Measurements from ENCODE around the gene CHST4. TPM values are rescaled to one million over a fixed set of nuclear protein-coding genes. Genes with fewer than 3 reads are reported as not detected.
"Not testable (repeated sequence)": the region's sequence is repeated elsewhere in the genome, so short reads cannot be mapped to it uniquely, and the experiment has no call there.

The CHST4 gene
- polyA plus RNA-seq, 1 donor (not counting 4 experiments of a cell fraction or from before 2014, with no cell fraction given) = 0.14 TPM

GRCh38 chr16:71557954-71558582 lies 31.8 kb downstream of the CHST4 start:
- no peaks in the 10 kb centered on the region for H3K9me3 ChIP-seq (ENCODE audit: control insufficient read depth, low read depth, low read length)
- H4K20me1 ChIP-seq (ENCODE audit: control insufficient read depth, extremely low read depth, insufficient read depth, low read length) = no peaks in the 10 kb centered on the region
- no peak for FAIRE-seq
- H3K4me2 ChIP-seq (ENCODE audit: control insufficient read depth, extremely low read depth, insufficient read depth, low read depth, low read length) = no peak overlapping the region
- no peak overlapping the region for H3K27ac ChIP-seq (ENCODE audit: control insufficient read depth, insufficient read depth, low read length)
- H2AFZ ChIP-seq (ENCODE audit: control insufficient read depth, low read length) = no peak overlapping the region
- H3K36me3 ChIP-seq (ENCODE audit: control insufficient read depth in 2 of 2, extremely low read depth in 1 of 2, insufficient read depth in 2 of 2, low read length in 2 of 2) = no peaks in the 10 kb centered on the region
- dilution Hi-C loops (cut with MboI; ENCODE audit: extremely low pct_ligation_motif_present, low sequenced_read_pairs) = no loop called here
- no peaks in the 10 kb centered on the region for H3K79me2 ChIP-seq (ENCODE audit: control insufficient read depth, insufficient read depth, low read length)
- no peak for DNase-seq (ENCODE audit: low read depth, low spot score)
- H3K4me1 ChIP-seq (ENCODE audit: control insufficient read depth, extremely low read depth, insufficient read depth, low read length) = no peaks in the 10 kb centered on the region
- no peak overlapping the region for H3K4me3 ChIP-seq (ENCODE audit: control insufficient read depth in 2 of 3, extremely low read depth in 1 of 3, insufficient read depth in 2 of 3, low read depth in 1 of 3, low read length in 3 of 3)
- H3K27me3 ChIP-seq (ENCODE audit: control insufficient read depth, extremely low read depth, insufficient read depth, low read length) = no peaks in the 10 kb centered on the region
- H3K9me1 ChIP-seq (ENCODE audit: control insufficient read depth, extremely low read depth, insufficient read depth, low read length) = no peaks in the 10 kb centered on the region
- no peak overlapping the region for H3K9ac ChIP-seq (ENCODE audit: control insufficient read depth, extremely low read depth, insufficient read depth, low read length)
- no peak for TF ChIP-seq EZH2 (IDR thresholded peaks at IDR 0.05; ENCODE audit: low read length)
- no peak for TF ChIP-seq CTCF (optimal IDR thresholded peaks at IDR 0.05 in 1 of 3, IDR thresholded peaks at IDR 0.05 in 1 of 3, conservative IDR thresholded peaks at IDR 0.05 in 1 of 3; ENCODE audit: extremely low read depth in 1 of 3, insufficient read depth in 2 of 3, low read length in 3 of 3)

DNA sequence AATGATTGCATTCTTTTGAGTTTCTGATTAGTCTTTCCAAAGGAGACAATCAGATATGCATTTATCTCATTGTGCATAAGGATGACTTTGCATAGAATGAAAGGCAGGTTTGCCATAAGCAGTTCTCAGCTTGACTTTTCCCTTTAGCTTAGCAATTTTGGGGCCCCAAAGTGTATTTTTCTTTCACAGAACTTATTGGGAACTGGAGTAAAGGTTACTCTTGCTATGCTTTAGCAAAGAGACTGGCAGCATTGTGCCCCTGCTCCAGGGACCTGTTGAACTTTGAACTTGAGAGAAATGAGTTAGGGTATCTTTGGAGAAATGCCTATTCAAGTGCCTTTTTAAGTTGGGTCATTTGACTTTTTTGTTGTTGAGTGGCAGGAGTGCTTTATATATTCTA lies 33.6 kb downstream of the CHST4 start:
- FAIRE-seq = no peak
- TF ChIP-seq EZH2 (IDR thresholded peaks at IDR 0.05; ENCODE audit: low read length) = no peak
- no peak for TF ChIP-seq CTCF (optimal IDR thresholded peaks at IDR 0.05 in 1 of 3, IDR thresholded peaks at IDR 0.05 in 1 of 3, conservative IDR thresholded peaks at IDR 0.05 in 1 of 3; ENCODE audit: extremely low read depth in 1 of 3, insufficient read depth in 2 of 3, low read length in 3 of 3)
- dilution Hi-C loops (cut with MboI; ENCODE audit: extremely low pct_ligation_motif_present, low sequenced_read_pairs) = no loop called here

GRCh38 chr16:71561886-71562285 lies 35.7 kb downstream of the CHST4 start:
- H3K27ac ChIP-seq (ENCODE audit: control insufficient read depth, insufficient read depth, low read length); H3K27me3 ChIP-seq (ENCODE audit: control insufficient read depth, extremely low read depth, insufficient read depth, low read length); H3K36me3 ChIP-seq (ENCODE audit: control insufficient read depth in 2 of 2, extremely low read depth in 1 of 2, insufficient read depth in 2 of 2, low read length in 2 of 2); dilution Hi-C loops (cut with MboI; ENCODE audit: extremely low pct_ligation_motif_present, low sequenced_read_pairs); H3K9me3 ChIP-seq (ENCODE audit: control insufficient read depth, low read depth, low read length); H2AFZ ChIP-seq (ENCODE audit: control insufficient read depth, low read length); H3K9me1 ChIP-seq (ENCODE audit: control insufficient read depth, extremely low read depth, insufficient read depth, low read length); H3K4me3 ChIP-seq (ENCODE audit: control insufficient read depth in 2 of 3, extremely low read depth in 1 of 3, insufficient read depth in 2 of 3, low read depth in 1 of 3, low read length in 3 of 3); DNase-seq (ENCODE audit: low read depth, low spot score); H3K9ac ChIP-seq (ENCODE audit: control insufficient read depth, extremely low read depth, insufficient read depth, low read length); H3K4me2 ChIP-seq (ENCODE audit: control insufficient read depth, extremely low read depth, insufficient read depth, low read depth, low read length); H3K79me2 ChIP-seq (ENCODE audit: control insufficient read depth, insufficient read depth, low read length); FAIRE-seq; H4K20me1 ChIP-seq (ENCODE audit: control insufficient read depth, extremely low read depth, insufficient read depth, low read length); H3K4me1 ChIP-seq (ENCODE audit: control insufficient read depth, extremely low read depth, insufficient read depth, low read length): not testable (repeated sequence)

More for the DNA sequence above, 33.6 kb downstream of the CHST4 start:
- H4K20me1 ChIP-seq (ENCODE audit: control insufficient read depth, extremely low read depth, insufficient read depth, low read length) = no peaks in the 10 kb centered on the region
- no peak overlapping the region for H3K9ac ChIP-seq (ENCODE audit: control insufficient read depth, extremely low read depth, insufficient read depth, low read length)
- no peak overlapping the region for H2AFZ ChIP-seq (ENCODE audit: control insufficient read depth, low read length)
- H3K27me3 ChIP-seq (ENCODE audit: control insufficient read depth, extremely low read depth, insufficient read depth, low read length) = no peaks in the 10 kb centered on the region
- H3K9me1 ChIP-seq (ENCODE audit: control insufficient read depth, extremely low read depth, insufficient read depth, low read length) = no peaks in the 10 kb centered on the region
- no peaks in the 10 kb centered on the region for H3K36me3 ChIP-seq (ENCODE audit: control insufficient read depth in 2 of 2, extremely low read depth in 1 of 2, insufficient read depth in 2 of 2, low read length in 2 of 2)
- no peaks in the 10 kb centered on the region for H3K9me3 ChIP-seq (ENCODE audit: control insufficient read depth, low read depth, low read length)
- no peak overlapping the region for H3K27ac ChIP-seq (ENCODE audit: control insufficient read depth, insufficient read depth, low read length)
- DNase-seq (ENCODE audit: low read depth, low spot score) = no peak
- no peak overlapping the region for H3K4me2 ChIP-seq (ENCODE audit: control insufficient read depth, extremely low read depth, insufficient read depth, low read depth, low read length)
- no peaks in the 10 kb centered on the region for H3K79me2 ChIP-seq (ENCODE audit: control insufficient read depth, insufficient read depth, low read length)
- H3K4me3 ChIP-seq (ENCODE audit: control insufficient read depth in 2 of 3, extremely low read depth in 1 of 3, insufficient read depth in 2 of 3, low read depth in 1 of 3, low read length in 3 of 3) = no peak overlapping the region
- peaks cover 5% of the 10 kb centered on the region for H3K4me1 ChIP-seq (ENCODE audit: control insufficient read depth, extremely low read depth, insufficient read depth, low read length)
